ENCODE data around the gene NR5A1. TPM values are rescaled to one million over a fixed set of nuclear protein-coding genes. Genes with fewer than 3 reads are reported as not detected.

NR5A1 gene
- total RNA-seq, 4 donors from 2014 or later, result 0.17 TPM; not detected in 3

GRCh38 chr9:124462739-124463138 is 44.5 kb downstream of the NR5A1 start:
- Histone ChIP-seq H3K4me3 (no peak overlapping the region), H3K27ac (replicated peaks in 1 of 4) (no peak overlapping the region), H3K9me3 (peaks cover 0 to 10% (median 0%) of the 10 kb centered on the region in 4 donors), H3K4me1 (no peaks in the 10 kb centered on the region), H3K36me3 (no peaks in the 10 kb centered on the region), H3K27me3 (peaks cover 0 to 22% (median 0%) of the 10 kb centered on the region in 4 donors)
- WGBS, result 96% methylated on average over 1 of the region's 1 CpG
- TF ChIP-seq CTCF (IDR thresholded peaks at IDR 0.05) (no peak), EP300 (IDR thresholded peaks at IDR 0.05) (no peak), POLR2AphosphoS5 (IDR thresholded peaks at IDR 0.05) (no peak), POLR2A (IDR thresholded peaks at IDR 0.05; ENCODE audit: low read depth) (no peak)
- DNase-seq (ENCODE audit: extremely low spot score), result no peak
- intact Hi-C loops (cut with DNase I), result no loop called here

GRCh38 chr9:124458441-124458840 is 48.8 kb downstream of the NR5A1 start:
- 85% methylated on average over 9 of the region's 9 CpGs for WGBS
- Histone ChIP-seq H3K27ac (replicated peaks in 1 of 4) (no peak overlapping the region), H3K9me3 (peaks cover 0 to 7% (median 0%) of the 10 kb centered on the region in 4 donors), H3K4me3 (no peak overlapping the region), H3K27me3 (peaks cover 0 to 25% (median 6%) of the 10 kb centered on the region in 4 donors), H3K4me1 (peaks cover 0 to 4% (median 2%) of the 10 kb centered on the region in 4 donors), H3K36me3 (no peaks in the 10 kb centered on the region)
- TF ChIP-seq CTCF (IDR thresholded peaks at IDR 0.05), result no peak
- TF ChIP-seq POLR2AphosphoS5 (IDR thresholded peaks at IDR 0.05), result no peak
- TF ChIP-seq POLR2A (IDR thresholded peaks at IDR 0.05; ENCODE audit: low read depth), result no peak
- no peak for TF ChIP-seq EP300 (IDR thresholded peaks at IDR 0.05)
- no peak for DNase-seq (ENCODE audit: extremely low spot score)
- intact Hi-C loops (cut with DNase I), result no loop called here

- no CpG with 5 or more reads among the region's 8 CpGs for WGBS
- H3K27ac ChIP-seq (replicated peaks in 1 of 4), result no peak overlapping the region
- peaks cover 0 to 2% (median 0%) of the 10 kb centered on the region in 4 donors for H3K9me3 ChIP-seq
- peaks cover 0 to 30% (median 9%) of the 10 kb centered on the region in 4 donors for H3K27me3 ChIP-seq
- peaks cover 0 to 9% (median 6%) of the 10 kb centered on the region in 4 donors for H3K4me1 ChIP-seq
- TF ChIP-seq POLR2AphosphoS5 (IDR thresholded peaks at IDR 0.05) (no peak), EP300 (IDR thresholded peaks at IDR 0.05) (no peak), POLR2A (IDR thresholded peaks at IDR 0.05; ENCODE audit: low read depth) (no peak), CTCF (IDR thresholded peaks at IDR 0.05) (no peak)
- no peaks in the 10 kb centered on the region for H3K36me3 ChIP-seq
- intact Hi-C loops (cut with DNase I), result no loop called here
- no peak overlapping the region for H3K4me3 ChIP-seq
- DNase-seq (ENCODE audit: extremely low spot score), result no peak
Measured at GRCh38 chr9:124457887-124458431, 49.2 kb downstream of the NR5A1 start.

- peaks cover 0 to 14% (median 9%) of the 10 kb centered on the region in 4 donors for H3K4me1 ChIP-seq
- DNase-seq (ENCODE audit: extremely low spot score), result no peak
- no peak overlapping the region for H3K27ac ChIP-seq (replicated peaks in 1 of 4)
- intact Hi-C loops (cut with DNase I), result no loop called here
- no peaks in the 10 kb centered on the region for H3K36me3 ChIP-seq
- H3K4me3 ChIP-seq, result no peak overlapping the region
- H3K9me3 ChIP-seq, result no peaks in the 10 kb centered on the region
- H3K27me3 ChIP-seq, result peaks cover 0 to 36% (median 14%) of the 10 kb centered on the region in 4 donors
- TF ChIP-seq EP300 (IDR thresholded peaks at IDR 0.05) (no peak), POLR2A (IDR thresholded peaks at IDR 0.05; ENCODE audit: low read depth) (no peak), CTCF (IDR thresholded peaks at IDR 0.05) (no peak), POLR2AphosphoS5 (IDR thresholded peaks at IDR 0.05) (no peak)
- WGBS, result 87% methylated on average over 17 of the region's 18 CpGs
Measured at GRCh38 chr9:124457079-124457886, 49.9 kb downstream of the NR5A1 start.

Data from esophagus muscularis mucosa (tissue), 4 donors.